ENCODE measurements around the gene SNX10.

DNA sequence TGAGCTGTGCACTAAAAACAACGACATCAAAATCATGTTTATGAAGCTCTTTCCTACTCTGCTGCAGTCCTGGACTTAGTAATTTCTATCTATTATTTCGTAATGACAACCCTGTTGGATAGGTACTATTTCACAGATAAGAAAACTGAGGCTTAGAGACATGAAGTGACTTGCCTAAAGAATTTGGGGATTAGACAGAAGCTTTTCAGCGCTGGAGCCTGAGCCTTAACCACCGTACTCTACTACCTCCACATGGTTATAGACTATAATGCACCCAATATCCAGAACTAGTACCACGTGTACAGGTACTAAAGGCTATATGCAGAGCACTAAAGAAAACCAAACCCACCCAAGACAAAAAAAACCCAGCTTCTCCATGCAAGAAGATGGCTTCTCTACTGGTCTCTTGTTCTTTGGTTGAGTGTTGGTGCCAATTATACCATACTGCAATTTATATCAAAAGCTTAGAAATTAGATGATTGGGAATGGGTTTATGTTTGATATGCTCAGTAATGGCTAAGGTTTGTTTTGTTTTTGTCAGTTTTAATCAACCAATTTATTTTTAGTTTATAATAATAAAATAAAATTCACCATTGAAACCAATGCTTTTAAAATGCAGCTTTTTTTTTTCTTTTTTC is 6.5 kb upstream of the SNX10 start:
- TF ChIP-seq, protein P1, sequence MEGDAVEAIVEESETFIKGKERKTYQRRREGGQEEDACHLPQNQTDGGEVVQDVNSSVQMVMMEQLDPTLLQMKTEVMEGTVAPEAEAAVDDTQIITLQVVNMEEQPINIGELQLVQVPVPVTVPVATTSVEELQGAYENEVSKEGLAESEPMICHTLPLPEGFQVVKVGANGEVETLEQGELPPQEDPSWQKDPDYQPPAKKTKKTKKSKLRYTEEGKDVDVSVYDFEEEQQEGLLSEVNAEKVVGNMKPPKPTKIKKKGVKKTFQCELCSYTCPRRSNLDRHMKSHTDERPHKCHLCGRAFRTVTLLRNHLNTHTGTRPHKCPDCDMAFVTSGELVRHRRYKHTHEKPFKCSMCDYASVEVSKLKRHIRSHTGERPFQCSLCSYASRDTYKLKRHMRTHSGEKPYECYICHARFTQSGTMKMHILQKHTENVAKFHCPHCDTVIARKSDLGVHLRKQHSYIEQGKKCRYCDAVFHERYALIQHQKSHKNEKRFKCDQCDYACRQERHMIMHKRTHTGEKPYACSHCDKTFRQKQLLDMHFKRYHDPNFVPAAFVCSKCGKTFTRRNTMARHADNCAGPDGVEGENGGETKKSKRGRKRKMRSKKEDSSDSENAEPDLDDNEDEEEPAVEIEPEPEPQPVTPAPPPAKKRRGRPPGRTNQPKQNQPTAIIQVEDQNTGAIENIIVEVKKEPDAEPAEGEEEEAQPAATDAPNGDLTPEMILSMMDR (IDR thresholded peaks at IDR 0.05; ENCODE audit: low read length): peak; percentile 11; the same call in 1 of the 2 replicates
- no peak for TF ChIP-seq EZH2 (optimal IDR thresholded peaks at IDR 0.05; ENCODE audit: low read depth, low read length)
